Erythroblast (primary cell): Measurements from ENCODE around the gene CCDC66.

Experiments used
- DNase-seq, 2 experiments: peaks; one replicate each; lab custom pipeline; 2025; lab: John Stamatoyannopoulos, UW
- GATA1 ChIP-seq: IDR thresholded peaks from 2 replicates; pipeline ENCODE4 v1.6.1; 2011; ENCODE audit warnings: low read depth, mild to moderate bottlenecking, control low read depth, low read length, moderate library complexity
- POLR2A ChIP-seq: IDR thresholded peaks from 2 replicates; pipeline ENCODE4 v1.6.1; 2011; ENCODE audit warnings: mild to moderate bottlenecking, low read length

CCDC66 gene

DNA sequence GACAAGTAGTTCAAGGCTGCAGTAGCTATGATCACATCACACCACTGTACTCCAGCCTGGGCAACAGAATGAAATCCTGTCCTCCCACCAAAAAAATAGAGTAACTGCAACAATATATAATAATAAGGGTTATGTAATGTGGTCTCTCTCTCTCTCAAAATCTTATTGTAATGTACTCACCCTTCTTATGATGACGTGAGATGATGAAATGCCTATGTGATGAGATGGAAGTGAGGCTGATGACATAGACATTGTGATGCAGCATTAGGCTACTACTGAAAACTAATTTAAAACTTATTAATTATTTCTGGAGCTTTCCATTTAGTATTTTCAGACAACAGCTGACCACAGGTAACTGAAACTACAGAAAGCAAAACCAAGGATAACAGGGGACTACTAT is 98.7 kb downstream of the CCDC66 start:
- TF ChIP-seq POLR2A (no peak), GATA1 (no peak)
- DNase-seq, result no peak

DNA sequence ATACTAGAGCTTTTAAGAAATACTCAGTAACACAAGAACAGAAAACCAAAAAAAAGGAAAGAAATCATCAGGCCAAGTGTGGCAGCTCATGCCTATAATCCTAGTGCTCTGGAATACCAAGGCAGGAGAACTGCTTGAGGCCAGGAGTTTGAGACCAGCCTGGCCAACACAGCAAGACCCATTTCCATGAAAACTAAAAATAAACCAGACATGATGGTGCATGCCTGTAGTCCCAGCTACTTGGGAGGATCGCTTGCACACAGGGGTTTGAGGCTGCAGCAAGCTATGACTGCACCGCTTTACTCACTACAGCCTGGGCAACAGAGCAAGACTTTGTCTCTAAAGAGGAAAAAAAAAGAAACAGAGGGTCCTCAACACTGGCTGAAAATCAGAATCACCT is 107.8 kb downstream of the CCDC66 start:
- no peak for DNase-seq
- TF ChIP-seq POLR2A (no peak), GATA1 (no peak)

DNA sequence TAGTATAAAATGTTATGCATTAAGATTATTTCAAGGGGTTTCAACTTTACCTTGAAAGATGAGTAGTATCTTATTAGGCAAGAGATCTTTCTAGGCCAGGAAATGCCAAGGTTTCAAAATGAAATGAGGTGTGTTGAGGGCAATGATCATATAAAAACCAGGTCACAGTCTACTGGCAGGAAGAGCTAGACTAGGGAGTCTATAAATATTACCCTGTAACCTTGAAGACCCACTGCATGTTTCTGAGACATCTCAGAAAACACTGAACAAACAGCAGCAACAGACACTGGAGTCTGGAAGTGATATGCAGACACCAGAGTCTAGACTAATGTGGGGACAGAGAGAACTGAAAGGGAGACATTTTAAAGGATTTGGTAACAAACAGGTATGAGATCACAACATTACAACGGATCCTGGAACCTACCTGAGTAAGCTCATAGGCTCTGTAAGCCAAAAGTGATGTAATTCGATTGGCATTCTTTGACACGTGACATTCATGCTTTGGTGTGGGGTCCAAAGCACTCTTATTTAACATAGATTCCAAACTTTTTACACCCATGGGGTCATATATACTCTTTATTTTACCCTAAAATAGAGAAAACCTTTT is 111.1 kb downstream of the CCDC66 start:
- TF ChIP-seq GATA1, result no peak
- TF ChIP-seq POLR2A, result no peak
- no peak for DNase-seq
